HG02610 (cell line): ENCODE data around the gene SELENOP.
"Not testable (repeated sequence)": the region's sequence is repeated elsewhere in the genome, so short reads cannot be mapped to it uniquely, and the experiment has no call there.

ENCODE experiments used
- ATAC-seq: cut with Tn5 transposase; IDR thresholded peaks from one replicate; pipeline ENCODE4 v1.9.1; 2021; ENCODE audit warnings: mild to moderate bottlenecking, moderate library complexity; ENCODE audit not compliant: unreplicated experiment

The SELENOP gene, protein sequence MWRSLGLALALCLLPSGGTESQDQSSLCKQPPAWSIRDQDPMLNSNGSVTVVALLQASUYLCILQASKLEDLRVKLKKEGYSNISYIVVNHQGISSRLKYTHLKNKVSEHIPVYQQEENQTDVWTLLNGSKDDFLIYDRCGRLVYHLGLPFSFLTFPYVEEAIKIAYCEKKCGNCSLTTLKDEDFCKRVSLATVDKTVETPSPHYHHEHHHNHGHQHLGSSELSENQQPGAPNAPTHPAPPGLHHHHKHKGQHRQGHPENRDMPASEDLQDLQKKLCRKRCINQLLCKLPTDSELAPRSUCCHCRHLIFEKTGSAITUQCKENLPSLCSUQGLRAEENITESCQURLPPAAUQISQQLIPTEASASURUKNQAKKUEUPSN

DNA sequence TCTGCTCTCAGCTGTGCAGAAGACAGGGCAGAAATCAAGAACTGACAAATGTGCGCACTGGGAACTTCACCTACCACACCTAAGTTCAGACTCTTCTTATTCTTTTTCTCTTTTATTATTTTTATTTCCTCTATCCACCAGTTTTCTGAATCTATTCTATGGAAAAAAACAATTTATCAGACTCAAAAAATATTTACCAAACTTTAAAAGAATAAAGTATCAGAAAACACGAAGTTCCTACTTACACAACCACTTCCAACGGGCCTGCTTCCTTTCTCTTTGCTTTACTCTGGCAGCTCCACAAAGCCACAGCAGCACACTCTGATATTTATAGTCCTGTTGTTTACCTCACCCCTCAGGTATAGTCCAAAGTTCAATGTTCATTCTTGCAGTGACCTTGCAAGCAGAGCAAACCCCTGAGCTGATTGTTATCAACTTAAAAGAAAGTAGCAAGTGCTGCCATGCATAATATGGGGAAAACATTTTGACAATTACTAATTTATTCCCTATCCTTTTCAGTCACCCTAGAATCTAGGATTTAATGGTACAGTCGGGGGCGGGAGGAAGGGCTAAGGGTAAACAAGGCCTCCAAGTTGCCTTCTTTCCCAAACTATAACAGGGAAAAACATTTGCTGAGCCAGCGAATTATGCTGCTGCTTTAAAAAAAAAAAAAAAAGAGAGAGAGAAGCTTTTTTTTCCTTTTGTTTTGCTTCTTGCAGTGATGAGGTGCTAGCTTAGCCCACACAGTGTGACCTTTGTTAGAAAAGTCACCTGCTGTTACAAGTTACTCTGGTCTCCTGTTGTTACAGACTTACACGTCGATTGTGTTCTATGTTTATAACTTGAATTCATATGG lies at the start of gene SELENOP:
SELENOP (minus strand) TSS at position 302 of the 856 bp plus-strand sequence. CDS start 3,539 bp downstream, outside the sequence.
- ATAC-seq: no peak

DNA sequence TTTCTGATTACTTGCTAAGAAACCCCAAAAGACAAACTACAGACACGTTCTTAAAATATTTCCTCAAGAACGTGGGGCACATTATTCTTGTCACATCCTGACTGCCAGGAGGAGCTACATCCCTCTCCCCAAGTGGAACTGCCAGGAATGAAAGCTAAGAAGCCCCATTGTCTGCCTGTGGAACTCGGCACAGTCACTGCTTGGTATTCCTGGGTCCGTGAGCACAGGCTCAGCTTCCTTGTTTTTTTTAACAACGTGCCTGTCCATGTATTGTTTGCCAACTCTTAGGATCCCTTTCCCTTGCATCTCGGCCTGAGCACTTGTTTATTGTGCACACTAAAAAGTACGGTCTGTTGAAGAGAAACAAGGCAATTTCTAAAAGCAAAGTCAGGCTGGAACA lies 47.0 kb upstream of the SELENOP start:
- no peak for ATAC-seq

DNA sequence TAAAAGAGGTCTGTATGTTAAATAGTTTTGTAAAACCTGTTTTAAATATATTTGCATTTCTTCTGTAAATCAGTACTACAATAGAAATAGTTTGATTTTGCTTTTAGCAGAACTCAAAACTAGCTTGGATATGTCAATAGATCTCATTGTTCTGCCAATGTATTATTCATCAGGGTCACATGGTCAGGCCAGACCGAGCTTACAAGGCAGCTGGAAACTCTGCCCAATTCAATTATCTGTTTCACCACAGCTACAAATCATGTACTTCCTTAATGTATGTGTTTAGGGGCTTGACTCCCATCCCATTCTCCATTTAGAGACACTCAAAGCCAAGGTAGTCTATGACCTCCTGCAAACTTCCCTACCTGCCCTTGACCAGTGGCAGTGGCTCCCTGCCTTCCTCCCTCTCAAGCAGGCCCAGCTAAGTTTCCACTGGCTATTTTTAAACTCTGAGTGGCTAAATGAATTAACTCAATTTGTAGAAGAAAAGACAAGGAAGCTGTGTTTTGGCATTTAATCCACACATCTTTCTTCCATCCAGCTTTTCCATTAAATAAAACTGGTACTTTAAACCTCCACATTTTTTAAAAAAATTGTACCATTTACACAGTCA lies 46.4 kb upstream of the SELENOP start:
- no peak for ATAC-seq

DNA sequence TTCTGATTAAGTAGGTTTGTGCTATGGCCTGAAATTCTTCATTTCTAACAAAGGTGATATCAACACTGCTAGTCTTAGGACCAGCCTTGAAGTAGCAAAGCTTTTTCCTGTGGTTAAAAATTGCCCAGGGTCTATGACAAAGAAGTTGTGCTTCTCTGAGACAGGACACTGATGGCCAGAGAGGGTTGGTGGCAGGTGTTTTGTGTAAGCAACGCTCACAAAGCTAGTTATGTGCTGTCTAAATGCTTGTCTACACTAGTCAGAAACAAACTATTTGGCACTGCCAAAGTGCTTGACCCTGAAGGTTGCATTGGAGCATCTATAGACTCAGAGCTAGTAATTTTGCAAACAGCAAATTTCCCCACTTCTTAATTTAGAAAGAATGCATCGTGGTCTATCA lies 44.1 kb upstream of the SELENOP start:
- no peak for ATAC-seq

DNA sequence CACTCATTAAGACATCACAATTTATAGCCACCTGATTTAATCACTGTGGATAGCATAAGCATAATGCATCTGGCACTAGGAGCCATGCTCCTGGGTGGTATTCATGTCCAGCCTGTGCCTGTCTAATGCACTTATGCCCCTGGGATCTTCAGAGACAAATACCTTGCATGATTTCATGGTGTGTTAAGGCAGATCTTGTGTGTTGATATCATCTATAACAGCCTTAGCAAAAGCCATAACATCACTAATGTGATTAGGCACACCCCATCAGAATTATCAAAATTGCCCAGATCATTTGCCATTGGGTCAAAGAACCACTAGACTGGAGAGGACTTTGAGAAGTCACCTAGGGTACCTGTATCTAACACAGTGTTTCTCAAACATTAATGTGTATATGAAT lies 43.7 kb upstream of the SELENOP start:
- ATAC-seq: no peak

DNA sequence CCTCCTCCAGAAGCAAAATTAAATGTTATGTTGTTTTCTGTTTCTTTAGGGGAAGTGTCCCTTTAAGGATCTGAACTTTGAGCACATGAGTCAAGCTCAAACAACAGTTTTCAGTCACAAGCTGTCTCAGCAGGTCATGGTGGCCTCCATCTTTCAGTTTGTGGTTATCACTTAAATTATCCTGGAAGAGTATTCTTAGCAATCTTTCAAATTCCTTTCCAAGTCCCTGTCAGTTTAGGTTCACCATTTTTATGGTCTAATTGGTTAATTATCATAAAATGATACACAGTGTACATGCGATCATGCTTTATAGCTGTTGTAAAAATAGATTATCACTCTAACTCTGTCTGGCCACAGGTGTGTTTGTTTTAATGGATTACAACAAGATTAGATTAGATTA lies 43.1 kb upstream of the SELENOP start:
- no peak for ATAC-seq

DNA sequence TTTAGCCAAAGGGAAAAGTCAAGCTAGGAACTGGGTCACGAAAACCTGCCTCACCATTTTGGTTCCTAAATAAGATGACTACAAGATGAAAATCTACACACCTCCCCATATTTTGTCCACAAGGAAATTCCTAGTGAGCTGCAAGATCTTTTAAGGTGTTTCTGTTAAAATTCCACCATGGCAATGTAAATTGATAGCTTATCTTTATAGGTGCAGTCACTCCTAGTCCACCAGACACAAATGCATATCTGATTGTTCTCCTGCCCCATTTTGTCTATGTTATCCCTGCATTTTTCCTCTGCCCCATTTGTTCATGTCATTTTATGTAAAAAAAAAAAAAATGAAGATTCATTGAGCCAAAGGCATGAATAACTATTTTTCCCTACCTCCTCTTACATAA lies 41.1 kb upstream of the SELENOP start:
- ATAC-seq: no peak

DNA sequence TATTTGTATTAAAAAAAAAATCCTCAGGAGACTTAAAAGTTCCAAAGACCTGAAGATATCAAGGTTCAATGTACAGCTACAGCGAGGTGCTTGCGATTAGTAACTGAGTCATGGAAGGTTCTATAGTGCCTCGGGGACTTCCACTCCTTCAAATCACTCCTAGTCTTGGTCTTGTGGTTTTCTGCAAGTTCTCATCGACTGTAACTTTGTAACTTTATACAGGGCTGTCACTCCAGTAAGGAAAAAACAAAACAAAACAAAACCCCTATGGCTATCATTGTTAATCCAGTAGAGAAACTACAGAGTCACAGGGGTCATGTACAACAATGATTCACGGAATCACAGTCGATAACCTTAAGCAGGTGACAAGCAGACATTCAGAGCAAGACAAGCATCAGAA lies 39.8 kb upstream of the SELENOP start:
- no peak for ATAC-seq

DNA sequence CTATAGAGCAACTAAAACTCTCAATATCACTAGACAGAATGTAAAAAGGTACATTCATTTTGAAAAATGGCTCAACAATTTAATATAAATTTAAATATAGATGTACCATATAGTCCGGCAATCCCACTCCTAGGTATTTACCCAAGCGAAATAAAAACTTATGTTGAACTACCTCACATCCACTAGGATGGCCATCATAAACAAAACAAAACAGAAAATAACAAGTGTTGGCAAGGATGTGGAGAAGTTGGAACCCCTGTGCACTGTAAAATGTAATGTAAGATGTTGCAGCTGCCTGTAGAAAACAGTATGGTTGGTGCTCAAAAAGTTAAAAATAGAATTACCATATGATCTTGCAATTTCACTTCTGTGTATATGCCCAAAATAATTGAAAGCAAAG lies 36.9 kb upstream of the SELENOP start:
- ATAC-seq: no peak

DNA sequence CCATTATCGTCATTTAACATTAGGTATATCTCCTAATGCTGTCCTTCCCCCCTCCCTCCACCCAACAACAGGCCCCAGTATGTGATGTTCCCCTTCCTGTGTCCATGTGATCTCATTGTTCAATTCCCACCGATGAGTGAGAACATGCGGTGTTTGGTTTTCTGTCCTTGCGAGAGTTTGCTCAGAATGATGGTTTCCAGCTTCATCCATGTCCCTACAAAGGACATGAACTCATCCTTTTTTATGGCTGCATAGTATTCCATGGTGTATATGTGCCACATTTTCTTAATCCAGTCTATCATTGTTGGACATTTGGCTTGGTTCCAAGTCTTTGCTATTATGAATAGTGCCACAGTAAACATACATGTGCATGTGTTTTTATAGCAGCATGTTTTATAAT lies 32.7 kb upstream of the SELENOP start:
- not testable (repeated sequence) for ATAC-seq

DNA sequence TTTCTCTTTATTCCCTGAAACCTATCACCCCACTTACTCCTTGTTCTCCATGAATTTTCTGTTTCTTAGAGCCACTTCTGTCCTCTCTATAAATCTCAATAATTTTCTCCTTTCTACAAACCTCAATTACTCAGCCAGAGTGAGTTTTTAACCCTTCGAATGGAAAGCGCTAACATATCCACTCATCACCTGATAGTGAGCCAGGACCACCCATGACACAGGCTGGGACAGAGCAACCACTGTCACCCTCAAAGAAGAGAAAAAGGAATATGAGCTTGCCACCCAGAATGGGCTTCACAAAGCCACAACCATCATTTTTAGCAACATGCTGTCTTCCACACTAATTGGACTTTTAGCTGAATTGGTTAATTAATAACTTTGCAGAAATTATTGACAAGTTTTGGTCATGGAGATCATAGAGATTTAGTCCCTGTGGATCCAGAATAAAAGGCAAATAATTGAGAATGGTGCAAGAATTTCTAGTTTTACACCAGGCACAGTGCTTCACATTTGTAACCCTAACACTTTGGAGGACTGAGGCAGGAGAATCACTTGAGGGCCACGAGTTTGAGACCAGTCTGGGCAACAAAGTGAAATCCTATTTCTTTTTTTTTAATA lies 32.1 kb upstream of the SELENOP start:
- ATAC-seq: no peak

DNA sequence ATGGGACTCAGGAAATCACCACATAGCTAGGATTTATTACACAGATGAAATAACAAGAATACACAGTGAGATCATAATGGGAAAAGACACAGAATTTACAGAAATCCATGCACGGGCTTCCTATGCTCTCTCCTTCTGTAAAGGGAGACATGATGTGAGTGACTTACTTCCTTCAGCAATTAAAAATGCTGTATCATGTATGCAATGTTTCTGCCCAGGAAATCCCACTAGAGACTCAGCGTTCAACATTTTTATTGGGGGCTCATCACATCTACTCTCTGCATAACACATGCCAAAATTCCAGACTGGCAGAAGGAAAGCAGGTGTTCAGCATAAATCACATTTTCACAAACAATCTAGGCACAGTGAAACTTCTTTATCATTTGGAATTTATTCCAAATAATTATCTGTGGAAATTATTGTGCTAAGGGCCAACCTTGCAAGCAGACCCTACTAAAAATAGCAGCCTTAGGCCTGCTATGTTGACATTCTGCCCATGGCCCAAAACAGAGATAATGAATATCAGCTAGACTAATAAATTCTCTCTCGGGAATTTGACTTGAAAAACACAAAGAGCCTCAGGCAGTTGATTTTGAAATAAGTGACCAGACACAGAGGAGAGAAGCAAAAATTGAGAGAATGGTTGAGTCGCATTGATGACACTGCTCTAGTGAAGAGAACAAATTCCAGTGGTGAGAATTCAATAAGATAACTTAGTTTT lies 31.4 kb upstream of the SELENOP start:
- no peak for ATAC-seq

DNA sequence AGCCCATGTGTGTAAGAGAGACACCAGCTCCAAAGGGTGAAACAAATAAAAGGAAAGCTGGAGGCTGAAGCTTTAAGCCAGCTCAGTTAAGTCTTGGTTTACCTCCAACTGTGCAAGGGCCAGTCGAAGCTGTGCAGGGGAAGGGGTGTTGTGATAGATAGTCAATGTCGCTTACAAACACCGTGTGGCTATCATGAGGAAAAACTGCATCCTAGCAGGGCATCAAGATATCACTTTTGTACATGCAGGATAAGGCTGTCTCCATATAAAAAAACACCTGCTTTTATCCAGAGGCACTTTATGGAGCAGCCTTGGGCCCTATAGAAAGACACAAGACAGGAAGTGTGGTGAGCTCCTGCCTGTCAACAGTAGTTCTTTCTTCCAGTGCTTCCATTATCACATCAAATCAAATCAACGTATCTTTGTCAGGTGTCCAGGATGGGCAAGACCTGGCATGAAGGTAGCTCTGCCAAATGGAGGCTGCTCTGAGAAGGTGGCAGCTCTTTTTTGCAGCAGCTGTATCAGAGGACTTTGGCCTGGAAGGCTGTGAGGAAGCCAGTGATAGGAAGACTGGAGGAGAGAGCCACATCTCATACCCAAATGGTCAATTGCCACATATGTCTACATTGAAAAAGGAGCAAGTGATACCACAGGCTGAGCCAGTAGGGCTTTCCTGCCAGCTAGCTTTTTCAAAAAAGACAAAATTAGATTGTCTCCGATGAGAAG lies 29.3 kb upstream of the SELENOP start:
- no peak for ATAC-seq

DNA sequence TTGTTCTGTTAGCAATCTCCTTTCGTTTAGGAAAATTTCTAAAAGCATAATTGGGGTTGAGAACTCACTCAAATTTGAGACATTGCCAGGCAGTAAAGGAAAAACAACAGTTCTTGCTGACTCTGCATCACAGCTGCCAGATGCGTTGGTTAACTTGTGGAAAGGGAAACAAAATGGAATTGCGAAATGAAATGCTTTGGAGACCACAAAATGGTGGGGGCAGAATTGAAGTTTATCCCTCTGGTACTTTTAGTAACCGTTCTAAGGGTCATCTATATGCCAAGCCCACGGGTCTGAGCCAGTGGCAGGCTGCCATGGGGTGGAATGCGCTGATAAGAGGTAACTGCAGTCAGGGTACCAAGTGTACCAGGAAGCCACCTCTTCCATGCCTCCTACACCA lies 28.6 kb upstream of the SELENOP start:
- no peak for ATAC-seq

DNA sequence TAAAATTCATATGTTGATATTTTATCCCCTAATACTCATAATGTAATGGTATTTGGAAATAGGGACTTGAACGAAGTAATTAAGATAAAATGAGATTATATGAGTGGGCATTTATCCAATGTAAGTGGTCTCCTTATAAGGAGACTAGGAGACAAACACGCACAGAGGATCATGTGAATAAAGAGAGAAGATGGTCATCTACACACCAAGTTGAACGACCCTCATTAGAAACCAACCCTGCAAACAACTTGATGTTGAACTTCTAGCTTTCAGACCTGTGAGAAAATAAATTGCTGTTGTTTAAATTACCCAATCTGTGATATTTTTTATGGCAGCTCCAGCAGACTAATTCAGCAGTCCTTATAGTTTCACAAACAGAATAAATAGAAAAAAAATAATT lies 27.5 kb upstream of the SELENOP start:
- no peak for ATAC-seq

DNA sequence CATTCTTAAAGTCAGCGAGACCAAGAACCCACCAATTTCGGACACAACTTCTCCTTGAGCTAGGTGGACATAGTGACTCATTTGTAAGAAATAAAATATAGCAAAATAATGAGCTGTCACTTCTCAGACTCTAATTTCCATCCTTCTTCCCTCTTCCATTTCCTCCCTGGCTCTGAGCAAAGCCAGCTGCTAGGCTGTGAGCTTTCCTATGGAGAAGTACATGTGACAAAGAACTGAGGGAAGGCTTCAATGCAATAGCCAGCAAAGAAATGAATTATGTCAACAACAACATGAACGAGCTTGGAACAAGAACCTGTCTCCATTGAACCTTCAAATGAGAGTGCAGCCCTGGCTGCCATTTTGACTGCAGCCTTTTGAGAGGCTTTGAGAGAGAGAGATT lies 25.9 kb upstream of the SELENOP start:
- no peak for ATAC-seq

DNA sequence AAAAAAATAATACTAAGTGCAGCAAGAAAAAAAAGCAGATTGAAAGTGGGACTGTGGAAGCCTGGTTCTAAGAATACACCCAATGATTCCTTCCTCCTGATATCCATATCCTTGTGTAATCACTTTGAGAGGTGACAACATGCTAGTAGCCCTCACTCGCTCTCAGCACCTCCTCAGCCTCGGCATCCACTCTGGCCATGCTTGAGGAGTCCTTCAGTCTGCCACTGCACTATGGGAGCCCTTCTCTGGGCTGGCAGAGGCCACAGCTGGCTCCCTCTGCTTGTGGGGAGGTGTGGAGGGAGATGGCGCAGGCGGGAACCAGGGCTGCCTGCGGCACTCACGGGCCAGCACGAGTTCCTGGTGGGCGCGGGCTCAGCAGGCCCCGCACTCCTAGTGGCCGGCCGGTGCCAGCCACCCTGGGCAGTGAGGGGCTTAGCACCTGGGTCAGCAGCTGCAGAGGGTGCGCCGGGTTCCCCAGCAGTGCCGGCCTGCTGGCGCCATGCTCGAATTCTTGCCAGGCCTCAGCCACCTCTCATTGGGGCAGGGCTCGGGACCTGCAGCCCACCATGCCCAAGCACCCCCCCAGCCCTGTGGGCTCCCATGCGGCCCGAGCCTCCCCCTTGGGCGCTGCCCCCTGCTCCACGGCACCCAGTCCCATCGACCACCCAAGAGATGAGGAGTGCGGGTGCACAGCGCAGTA lies 24.5 kb upstream of the SELENOP start:
- ATAC-seq: no peak

DNA sequence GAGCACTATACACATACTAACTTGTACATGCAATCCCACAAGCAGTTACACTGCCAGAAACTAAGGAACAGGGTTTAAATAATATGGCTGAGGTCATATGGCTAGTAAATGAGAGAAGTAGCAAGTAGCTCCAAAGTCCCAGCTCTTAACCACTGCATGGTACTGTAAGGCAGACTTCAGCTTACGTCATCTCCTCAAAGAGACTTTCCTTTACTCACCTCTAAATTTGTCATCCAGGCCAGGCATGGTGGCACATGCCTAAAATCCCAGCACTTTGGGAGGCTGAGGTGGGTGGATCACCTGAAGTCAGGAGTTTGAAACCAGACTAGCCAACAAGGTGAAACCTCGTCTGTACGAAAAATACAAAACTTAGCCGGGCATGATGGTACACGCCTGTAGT lies 20.4 kb upstream of the SELENOP start:
- no peak for ATAC-seq

DNA sequence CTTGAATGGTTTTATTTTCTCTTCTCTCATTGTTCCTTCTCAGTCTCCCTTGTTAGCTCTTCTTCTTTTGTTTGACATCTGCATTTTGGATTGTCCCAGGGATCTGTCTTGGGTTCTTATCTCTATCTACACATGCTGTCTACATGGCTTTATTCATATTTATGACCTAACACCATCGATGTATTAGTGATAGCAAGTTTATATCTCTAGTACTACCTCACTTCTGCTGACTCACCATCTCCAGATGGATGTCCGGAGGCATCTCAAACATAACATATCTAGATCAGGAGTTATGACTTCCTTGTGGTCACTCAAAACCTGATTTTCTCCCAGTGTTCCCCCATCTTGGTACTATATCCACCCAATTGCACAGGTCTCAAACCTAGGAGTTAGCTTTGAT lies 19.2 kb upstream of the SELENOP start:
- no peak for ATAC-seq
